ENCODE results near the gene KCNN1. TPM values are rescaled to one million over a fixed set of nuclear protein-coding genes. Genes with fewer than 3 reads are reported as not detected.
"Not testable (repeated sequence)": the region's sequence is repeated elsewhere in the genome, so short reads cannot be mapped to it uniquely, and the experiment has no call there.

Gene KCNN1
- total RNA-seq, 1 donor from 2014 or later = 16.3 TPM

DNA sequence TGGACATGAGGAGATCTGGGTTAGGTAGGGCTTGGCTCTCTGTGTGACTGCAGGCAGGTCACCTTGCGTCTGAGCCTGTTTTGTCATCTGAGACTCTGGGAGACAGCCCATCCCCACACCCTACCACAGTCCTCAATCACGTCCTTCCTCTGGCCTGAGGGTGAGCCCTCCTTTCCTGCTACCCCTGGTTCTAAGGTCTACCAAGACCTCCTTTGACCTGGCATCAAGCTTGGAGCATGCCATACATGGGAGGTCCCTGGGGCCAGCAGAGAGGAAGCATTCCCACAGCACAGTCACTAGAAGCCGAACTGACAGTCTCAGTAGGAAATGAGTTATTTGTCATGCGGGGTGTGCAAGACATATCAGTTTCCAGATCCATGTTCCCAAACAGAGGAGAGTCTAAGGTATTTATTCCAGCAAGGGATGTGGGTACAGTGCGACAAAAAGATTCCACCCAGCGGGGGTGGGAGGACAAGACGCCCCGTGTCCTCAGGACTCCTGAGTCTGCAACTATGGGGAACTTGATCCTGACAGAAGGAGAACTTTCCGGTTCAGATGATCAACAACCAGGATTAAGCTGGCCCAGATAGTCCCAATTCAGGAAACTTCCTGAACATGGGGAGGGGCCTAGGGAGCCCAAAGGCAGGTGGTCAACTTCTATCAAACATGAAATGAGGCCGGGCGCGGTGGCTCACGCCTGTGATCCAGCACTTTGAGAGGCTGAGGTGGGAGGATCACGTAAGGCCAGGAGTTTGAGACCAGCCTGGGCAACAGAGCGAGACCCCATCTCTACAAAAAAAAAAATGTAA lies 50.6 kb downstream of the KCNN1 start:
- FAIRE-seq = no peak

DNA sequence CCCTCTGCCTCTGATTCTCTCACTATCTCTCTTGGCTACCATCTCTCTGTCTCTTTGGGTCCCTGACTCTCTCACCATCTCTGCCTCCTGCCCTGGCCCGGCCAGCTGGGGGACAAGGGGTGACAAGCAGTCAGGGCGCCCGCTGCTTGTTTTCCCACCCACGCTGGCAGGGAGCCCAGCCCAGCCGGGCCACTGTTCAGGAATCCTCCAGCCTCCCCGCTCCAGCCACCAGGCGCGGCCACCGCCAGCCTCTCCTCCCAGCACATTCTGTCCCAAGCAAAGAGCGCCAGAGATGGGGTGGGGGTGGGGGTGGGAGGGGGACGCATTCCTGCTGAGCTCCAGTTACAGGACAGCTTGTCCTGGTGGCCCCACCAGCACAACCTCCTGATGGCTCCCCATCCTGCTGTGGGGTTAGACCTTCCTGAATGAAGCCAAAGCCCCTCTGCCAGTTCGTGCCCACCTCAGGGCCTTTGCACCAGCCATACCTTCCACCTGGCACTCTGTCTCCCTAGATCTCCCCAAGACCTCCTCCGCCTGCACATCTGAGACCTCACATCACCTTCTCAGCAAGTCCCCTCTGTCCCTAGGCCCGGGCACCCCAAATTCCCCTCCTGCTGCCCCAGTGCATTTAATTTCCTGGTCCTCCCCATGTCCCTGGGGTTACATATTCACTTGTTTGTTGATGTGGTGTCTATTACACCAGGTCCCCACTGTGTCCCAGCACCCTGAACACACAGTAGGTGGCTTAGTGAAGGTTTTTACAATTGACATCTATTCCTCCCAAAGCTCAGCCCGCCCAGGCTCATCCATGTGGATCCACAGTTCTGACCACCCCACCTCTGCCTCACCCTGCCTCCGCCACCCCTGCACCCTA lies 53.5 kb downstream of the KCNN1 start:
- DNase-seq (ENCODE audit: low spot score in 2 of 2) (peak; percentile 60 to 82), FAIRE-seq (no peak)

More for the DNA sequence above, 50.6 kb downstream of the KCNN1 start:
- no peak for DNase-seq (ENCODE audit: low spot score in 2 of 2)

DNA sequence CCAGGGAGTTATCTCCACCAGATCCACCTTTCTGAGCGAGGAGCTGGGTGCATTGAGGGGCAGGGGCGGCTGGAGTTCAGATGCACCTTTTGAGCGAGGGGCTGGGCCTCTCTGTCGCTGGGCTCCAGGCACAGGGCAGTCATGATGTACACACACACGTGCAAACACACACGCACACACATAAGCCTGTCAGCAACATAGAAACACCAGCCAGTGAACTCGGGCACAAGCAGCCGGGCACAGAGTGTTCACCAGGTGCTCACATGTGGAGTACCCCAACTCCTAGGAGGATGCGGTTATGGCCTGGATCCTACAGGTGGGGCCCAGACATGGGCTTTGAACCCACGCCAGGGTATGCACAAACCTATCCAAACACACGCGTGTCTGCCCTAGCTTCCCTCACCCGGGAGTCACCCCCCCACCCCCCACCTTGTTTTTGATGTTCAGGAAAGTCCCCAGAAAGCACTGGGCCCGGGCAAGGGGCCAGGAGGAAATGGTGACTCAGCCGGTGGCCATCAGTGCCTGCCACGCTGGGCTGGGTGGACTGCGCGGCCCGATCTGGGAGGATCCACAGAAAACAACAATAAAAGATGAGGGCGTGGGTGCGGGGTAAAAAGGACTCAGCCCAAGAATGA lies 54.3 kb downstream of the KCNN1 start:
- FAIRE-seq = no peak
- peak; percentile 41 to 67 for DNase-seq (ENCODE audit: low spot score in 2 of 2)

DNA sequence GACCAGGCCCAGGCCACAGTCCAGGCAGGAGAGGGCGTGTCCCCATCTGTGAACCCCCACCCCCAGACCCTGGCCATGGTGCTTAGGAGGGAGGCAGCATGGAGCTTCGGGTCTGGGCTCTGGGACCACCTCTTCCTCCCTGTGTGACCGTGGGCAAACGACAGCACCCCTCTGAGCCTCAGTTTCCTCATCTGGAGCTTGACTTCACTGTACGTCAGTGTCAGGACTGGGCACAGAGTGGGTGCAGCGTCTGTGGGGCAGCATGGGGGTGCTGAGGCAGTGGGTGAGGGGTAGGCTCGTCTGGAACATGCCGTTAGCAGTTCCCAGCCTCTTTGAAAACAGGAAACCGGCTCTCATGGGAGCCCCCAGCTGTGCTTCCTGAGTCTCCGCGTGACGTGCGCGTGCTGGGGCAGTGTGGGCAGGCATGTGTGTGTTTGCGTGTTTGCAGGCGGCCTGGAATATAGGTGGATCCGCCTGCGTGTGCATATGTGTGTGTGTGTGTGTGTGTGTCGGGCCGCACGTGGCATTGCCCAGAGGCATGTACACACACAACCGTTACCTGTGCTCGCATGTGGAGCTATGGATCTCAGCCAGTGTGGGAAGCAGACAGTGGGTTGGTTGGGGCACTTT lies 56.8 kb downstream of the KCNN1 start:
- no peak for FAIRE-seq
- no peak for DNase-seq (ENCODE audit: low spot score in 2 of 2)

DNA sequence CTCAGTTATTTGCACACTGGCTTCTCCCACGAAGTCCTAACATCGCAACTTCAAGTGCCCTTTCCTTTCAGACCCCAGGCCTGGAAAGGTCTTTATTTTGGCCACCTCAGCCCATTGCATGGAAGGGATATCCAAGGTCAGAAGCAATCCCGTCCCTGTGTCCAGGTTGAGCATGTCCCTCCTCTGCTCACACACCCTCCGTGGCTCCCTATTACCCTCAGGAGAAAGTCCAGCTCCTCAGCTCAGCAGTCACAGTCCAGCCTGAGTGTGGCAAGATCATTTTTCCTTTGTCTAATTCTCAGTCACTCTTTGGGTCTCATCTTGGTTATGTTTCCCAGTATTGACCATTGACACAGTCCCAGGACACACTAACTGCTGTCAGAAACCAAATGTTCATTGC lies 60.2 kb downstream of the KCNN1 start:
- FAIRE-seq (no peak), DNase-seq (ENCODE audit: low spot score in 2 of 2) (no peak)

DNA sequence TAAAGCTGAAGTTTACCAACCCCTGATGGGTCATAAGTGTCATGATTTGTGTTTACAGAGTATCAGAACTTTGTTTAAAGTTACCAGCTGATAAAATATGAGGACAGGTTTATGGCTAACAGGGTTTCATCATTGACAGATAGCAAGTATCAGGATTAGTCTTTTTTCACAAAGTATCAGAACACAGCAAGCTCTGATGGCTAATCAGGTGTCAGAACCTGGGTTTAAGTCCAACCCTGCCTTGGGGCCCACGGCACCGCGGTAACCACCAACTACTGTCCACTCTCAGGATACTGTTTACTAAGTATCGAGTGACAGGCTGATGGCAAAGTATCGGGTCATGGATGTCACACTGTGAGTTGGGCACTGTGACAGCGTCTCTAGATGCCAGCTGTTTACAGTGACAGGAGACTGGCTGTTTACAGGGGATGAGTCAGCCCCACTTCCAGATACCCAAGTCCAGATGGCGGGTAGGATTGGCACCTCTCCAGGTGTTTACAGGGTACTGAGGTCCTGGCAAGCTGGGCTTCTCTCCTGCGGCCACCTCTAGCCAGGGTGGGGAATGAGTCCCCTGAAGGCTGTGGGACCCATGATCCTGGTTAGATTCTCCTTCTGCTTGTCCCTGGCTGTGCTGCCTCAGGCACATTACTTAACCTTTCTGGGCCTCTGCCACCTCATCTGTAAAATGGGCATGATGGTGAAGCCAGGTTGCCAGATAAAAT lies 62.9 kb downstream of the KCNN1 start:
- DNase-seq (ENCODE audit: low spot score in 2 of 2) (no peak), FAIRE-seq (no peak)

DNA sequence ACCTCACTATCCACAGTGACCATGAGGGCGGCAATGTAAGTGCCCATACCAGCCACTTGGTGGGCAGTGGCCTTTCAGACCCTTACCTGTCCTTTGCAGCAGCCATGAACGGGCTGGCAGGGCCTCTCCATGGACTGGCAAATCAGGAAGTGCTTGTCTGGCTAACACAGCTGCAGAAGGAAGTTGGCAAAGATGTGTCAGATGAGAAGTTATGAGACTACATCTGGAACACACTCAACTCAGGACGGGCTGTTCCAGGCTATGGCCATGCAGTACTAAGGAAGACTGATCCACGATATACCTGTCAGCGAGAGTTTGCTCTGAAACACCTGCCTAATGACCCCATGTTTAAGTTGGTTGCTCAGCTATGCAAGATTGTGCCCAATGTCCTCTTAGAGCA lies 64.5 kb downstream of the KCNN1 start:
- DNase-seq (ENCODE audit: low spot score in 2 of 2); FAIRE-seq: not testable (repeated sequence)

DNA sequence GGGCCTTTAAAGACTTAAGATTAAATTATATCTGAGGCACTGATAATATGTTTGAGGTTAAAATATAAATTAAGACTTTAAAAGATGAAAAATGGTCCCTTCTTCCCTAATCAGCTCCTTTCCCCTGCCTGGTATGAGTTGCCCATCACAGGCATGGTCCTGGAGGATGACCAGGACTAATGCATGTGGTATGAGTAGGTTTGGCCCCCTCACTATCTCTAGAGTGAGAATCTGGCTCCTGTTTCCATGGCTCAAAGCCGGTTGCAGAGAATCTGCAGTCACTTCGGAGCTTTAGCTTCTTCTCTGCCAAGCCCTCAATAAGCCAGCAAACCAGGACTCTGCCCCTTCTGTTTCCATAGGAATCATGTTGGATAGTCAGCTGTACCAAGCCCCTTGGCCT lies 65.2 kb downstream of the KCNN1 start:
- FAIRE-seq; DNase-seq (ENCODE audit: low spot score in 2 of 2): not testable (repeated sequence)

DNA sequence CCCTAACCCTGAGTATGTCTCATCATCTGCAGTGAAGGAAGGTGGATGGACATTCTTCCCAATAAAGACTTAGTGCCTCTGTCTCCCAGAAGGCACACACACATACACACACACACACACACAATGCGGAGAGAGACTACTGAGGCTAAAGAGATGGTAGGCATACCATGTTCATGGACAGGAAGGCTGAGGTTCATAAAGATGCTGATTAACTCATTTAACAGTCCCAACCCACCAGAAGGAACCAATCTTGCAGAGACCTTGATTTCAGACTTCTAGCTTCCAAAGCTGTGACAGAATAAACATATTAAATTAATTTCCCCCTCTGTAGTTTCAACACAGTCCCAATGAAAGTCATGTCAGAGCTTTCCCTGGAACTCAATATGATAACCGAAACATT lies 74.1 kb downstream of the KCNN1 start:
- DNase-seq (ENCODE audit: low spot score in 2 of 2) = no peak

DNA sequence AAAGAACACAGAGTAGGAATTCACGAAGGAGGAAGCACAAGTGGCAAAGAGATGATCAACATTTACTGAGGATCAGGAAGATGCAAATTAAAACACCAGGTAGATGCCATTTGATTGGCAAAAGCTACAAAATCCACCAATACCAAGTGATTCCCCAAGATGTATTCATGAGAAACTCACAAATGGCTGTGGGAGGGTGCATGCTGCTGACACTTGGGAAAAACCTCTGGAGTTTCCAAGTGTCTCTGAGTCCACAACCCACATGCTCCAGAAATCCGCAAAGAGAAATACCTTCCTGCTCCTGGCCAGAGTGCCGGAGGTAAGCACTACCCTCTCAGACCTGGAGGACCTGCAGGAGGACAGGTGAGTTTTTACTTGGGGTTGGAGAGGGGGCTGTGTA lies 76.8 kb downstream of the KCNN1 start:
- FAIRE-seq (no peak), DNase-seq (ENCODE audit: low spot score in 2 of 2) (no peak)

More for the DNA sequence above, 74.1 kb downstream of the KCNN1 start:
- no peak for FAIRE-seq

DNA sequence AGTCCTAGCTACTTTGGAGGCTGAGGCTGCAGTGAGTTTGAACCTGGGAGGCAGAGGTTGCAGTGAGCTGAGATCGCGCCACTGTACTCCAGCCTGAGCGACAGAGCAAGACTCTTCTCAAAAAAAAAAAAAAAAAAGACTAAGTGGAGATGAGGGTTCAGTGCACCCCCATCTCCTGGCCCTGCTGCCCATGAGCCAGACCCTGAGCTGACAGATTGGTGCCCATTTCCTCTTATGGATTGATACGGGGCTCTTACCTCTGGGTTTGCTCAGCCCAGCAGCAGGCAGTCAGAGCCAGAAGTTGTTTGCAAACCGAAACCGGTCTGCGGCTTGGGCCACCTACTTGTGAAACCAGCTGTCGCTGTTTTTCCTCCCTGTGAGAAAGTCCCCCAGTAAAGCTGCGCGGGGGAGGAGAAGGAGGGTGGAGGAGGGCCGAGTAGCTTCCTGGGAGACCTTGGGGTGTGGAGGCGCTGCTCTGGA lies 78.0 kb downstream of the KCNN1 start:
- DNase-seq (ENCODE audit: low spot score in 2 of 2) (peak in 1 of 2 donors; percentile 56), FAIRE-seq (no peak)

DNA sequence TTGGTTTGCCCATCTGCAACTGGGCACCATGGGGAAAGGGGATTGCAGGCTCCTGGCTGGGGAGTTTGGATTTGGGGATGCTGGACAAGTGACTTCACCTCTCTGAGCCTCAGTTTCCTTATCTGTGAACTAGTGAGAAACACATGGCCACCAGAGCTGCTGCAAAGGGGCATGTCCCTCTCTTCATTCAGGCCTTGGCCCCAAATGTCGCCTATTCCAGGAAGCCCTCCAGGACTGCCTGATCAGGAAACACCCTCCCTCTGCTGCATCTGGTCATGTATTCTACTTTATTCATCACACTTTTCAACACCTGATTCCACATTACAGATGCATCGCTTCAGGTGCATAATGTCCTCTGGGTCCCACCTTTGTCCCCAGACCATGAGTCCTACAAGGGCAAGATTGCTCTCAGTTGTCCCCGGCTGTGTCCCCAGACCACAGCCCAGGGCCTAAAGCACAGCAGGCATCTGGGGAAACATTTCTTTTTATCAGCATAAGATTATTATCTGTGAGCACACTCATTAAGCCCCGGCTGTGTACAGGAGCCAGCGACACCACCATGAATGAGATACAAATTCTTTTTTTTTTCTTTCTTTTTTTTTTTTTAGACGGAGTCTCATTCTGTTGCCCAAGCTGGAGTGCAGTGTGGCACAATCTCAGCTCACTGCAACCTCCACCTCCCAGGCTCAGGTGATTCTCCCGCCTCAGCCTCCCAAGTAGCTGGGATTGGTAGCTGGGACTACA lies 78.6 kb downstream of the KCNN1 start:
- no peak for FAIRE-seq

DNA sequence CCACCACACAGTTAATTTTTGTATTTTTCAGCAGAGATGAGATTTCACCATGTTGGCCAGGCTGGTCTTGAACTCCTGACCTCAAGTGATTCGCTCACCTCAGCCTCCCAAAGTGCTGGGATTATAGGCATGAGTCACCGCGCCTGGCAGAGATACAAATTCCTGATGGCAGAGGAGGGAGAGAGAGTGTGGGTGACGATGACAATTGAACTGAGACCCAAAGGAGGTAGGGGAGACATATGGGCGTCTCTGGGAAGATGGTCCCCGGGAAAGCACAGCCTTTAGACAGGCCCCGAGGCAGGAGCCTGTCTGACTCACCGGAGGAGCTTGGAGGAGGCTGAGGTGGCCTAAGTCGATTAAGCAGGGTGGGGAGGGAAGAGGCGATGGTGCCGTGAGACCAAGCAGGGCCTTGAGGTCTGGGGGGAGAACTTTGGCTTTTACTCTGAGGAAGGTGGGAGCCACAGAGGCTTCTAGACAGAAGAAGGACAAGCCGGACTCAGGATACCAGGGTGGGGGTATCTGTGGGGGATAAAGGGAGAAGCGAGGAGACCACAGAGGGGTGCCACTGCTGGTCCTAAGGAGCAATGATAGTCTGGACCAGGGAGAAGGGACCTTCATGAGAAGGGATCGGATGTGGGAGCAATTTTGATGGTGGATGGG lies 79.3 kb downstream of the KCNN1 start:
- FAIRE-seq (no peak), DNase-seq (ENCODE audit: low spot score in 2 of 2) (no peak)

More for the DNA sequence above, 78.6 kb downstream of the KCNN1 start:
- no peak for DNase-seq (ENCODE audit: low spot score in 2 of 2)

DNA sequence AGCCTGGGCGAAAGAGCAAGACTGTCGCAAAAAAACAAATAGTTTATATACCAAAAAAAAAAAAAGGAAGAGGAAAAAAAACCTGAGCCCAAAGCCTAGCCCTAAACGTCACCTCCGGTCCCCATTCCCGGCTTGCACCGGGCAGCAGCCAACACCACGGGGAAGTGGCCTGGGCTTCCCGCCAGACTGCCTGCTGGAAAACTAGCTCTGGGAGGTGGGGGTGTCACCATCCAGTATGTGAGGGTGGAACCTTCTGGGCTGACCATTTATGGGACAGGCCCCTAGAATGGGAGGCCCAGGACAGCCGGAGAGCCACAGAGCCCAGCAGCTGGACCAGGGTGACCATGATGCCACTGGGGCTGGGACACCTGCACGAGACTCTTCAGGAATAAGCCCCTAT lies 82.5 kb downstream of the KCNN1 start:
- DNase-seq (ENCODE audit: low spot score in 2 of 2) (peak; percentile 62 to 81), FAIRE-seq (no peak)

Measured in frontal cortex (tissue), 4 donors.